Activated CD4-positive, alpha-beta T cell treated with anti-CD3 and anti-CD28 coated beads, Interleukin-2, amount 50 U/mL, for 16 hours (primary cell): ENCODE data around the gene LRRC3.
"Not testable (repeated sequence)": the region's sequence is repeated elsewhere in the genome, so short reads cannot be mapped to it uniquely, and the experiment has no call there.

Experiments used
- DNase-seq: peaks from one replicate; pipeline ENCODE4 v3.0.0-alpha.2; 2020

Gene LRRC3

GRCh38 chr21:44498280-44499210, 43.2 kb downstream of the LRRC3 start:
- no peak for DNase-seq

- DNase-seq, result no peak
Measured at GRCh38 chr21:44499211-44499560, 43.9 kb downstream of the LRRC3 start.

- no peak for DNase-seq
Measured at GRCh38 chr21:44499631-44500030, 44.3 kb downstream of the LRRC3 start.

- no peak for DNase-seq
Measured at GRCh38 chr21:44500111-44500510, 44.8 kb downstream of the LRRC3 start.

GRCh38 chr21:44502171-44502958, 47.1 kb downstream of the LRRC3 start:
- no peak for DNase-seq

- DNase-seq, result not testable (repeated sequence)
Measured at GRCh38 chr21:44503006-44503889, 47.9 kb downstream of the LRRC3 start.

- DNase-seq, result no peak
Measured at GRCh38 chr21:44503901-44504399, 48.6 kb downstream of the LRRC3 start.

GRCh38 chr21:44505673-44506278, 50.5 kb downstream of the LRRC3 start:
- DNase-seq, result no peak

GRCh38 chr21:44506279-44507255, 51.3 kb downstream of the LRRC3 start:
- DNase-seq, result no peak

GRCh38 chr21:44507673-44508425, 52.5 kb downstream of the LRRC3 start:
- no peak for DNase-seq

- no peak for DNase-seq
Measured at GRCh38 chr21:44508426-44508710, 53.1 kb downstream of the LRRC3 start.

- no peak for DNase-seq
Measured at GRCh38 chr21:44508711-44509445, 53.6 kb downstream of the LRRC3 start.

GRCh38 chr21:44509539-44509938, 54.2 kb downstream of the LRRC3 start:
- no peak for DNase-seq

- no peak for DNase-seq
Measured at GRCh38 chr21:44510109-44510507, 54.8 kb downstream of the LRRC3 start.

GRCh38 chr21:44510508-44511218, 55.4 kb downstream of the LRRC3 start:
- peak; percentile 65 for DNase-seq

- DNase-seq, result no peak
Measured at GRCh38 chr21:44511219-44511937, 56.1 kb downstream of the LRRC3 start.
